Measurements from ENCODE around the gene CCR6.
"Not testable (repeated sequence)": the region's sequence is repeated elsewhere in the genome, so short reads cannot be mapped to it uniquely, and the experiment has no call there.

DNA sequence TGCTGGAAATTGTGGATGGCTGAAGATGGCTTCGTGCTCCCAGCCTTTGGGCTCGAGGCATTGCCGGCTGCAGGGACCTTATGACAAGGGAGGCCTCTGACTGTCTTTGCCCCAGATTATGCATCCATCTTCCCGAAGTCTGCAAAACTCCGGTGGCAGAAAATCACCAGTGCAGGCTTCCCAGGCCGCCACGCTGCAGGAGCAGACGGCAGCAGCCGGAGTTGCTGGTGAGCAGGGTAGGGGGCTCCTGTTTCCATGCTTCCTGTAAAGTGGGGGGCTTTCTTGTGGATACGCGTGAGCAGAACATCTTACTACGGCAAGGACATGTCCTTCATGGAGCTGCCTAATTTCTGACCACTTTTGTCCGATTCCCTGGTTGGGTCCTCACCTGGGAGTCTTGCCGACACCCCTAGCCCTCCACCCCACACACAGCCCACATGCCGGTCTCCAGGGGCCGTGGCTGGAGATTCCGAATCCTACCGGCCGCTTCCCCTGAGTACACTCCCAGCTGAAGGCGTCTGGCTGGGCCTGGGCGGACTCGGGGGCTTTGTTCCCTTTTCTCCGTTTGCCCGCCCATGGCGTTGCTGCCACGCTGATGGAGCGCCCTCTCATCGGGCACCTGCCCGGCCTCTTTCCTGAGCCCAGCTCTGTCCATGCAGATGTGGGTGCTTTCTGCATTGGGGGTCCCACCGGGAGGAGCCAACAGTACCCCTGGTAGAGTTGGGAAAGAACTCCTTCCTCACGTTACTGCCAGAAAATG, 56.2 kb downstream of the CCR6 start:
- TF ChIP-seq, protein P1, sequence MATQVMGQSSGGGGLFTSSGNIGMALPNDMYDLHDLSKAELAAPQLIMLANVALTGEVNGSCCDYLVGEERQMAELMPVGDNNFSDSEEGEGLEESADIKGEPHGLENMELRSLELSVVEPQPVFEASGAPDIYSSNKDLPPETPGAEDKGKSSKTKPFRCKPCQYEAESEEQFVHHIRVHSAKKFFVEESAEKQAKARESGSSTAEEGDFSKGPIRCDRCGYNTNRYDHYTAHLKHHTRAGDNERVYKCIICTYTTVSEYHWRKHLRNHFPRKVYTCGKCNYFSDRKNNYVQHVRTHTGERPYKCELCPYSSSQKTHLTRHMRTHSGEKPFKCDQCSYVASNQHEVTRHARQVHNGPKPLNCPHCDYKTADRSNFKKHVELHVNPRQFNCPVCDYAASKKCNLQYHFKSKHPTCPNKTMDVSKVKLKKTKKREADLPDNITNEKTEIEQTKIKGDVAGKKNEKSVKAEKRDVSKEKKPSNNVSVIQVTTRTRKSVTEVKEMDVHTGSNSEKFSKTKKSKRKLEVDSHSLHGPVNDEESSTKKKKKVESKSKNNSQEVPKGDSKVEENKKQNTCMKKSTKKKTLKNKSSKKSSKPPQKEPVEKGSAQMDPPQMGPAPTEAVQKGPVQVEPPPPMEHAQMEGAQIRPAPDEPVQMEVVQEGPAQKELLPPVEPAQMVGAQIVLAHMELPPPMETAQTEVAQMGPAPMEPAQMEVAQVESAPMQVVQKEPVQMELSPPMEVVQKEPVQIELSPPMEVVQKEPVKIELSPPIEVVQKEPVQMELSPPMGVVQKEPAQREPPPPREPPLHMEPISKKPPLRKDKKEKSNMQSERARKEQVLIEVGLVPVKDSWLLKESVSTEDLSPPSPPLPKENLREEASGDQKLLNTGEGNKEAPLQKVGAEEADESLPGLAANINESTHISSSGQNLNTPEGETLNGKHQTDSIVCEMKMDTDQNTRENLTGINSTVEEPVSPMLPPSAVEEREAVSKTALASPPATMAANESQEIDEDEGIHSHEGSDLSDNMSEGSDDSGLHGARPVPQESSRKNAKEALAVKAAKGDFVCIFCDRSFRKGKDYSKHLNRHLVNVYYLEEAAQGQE (IDR thresholded peaks at IDR 0.05; ENCODE audit: insufficient replicate concordance, low read depth): not testable (repeated sequence)
- not testable (repeated sequence) for TF ChIP-seq CTCF (IDR thresholded peaks at IDR 0.05; ENCODE audit: insufficient read depth, low read length); POLR2AphosphoS5 (IDR thresholded peaks at IDR 0.05; ENCODE audit: low read depth); GABPA (IDR thresholded peaks at IDR 0.05; ENCODE audit: low read depth); SPI1 (IDR thresholded peaks at IDR 0.05; ENCODE audit: borderline replicate concordance, low read depth)
